ENCODE data around the gene LEFTY2.
"Not testable (repeated sequence)": the region's sequence is repeated elsewhere in the genome, so short reads cannot be mapped to it uniquely, and the experiment has no call there.

Gene LEFTY2

GRCh38 chr1:225941187-225941941 is at the start of gene LEFTY2:
Gene LEFTY2, minus strand, starts transcription at chr1:225941220. Its CDS starts 80 bp downstream, at chr1:225941140.
- DNase-seq (ENCODE audit: low read depth): no peak

DNA sequence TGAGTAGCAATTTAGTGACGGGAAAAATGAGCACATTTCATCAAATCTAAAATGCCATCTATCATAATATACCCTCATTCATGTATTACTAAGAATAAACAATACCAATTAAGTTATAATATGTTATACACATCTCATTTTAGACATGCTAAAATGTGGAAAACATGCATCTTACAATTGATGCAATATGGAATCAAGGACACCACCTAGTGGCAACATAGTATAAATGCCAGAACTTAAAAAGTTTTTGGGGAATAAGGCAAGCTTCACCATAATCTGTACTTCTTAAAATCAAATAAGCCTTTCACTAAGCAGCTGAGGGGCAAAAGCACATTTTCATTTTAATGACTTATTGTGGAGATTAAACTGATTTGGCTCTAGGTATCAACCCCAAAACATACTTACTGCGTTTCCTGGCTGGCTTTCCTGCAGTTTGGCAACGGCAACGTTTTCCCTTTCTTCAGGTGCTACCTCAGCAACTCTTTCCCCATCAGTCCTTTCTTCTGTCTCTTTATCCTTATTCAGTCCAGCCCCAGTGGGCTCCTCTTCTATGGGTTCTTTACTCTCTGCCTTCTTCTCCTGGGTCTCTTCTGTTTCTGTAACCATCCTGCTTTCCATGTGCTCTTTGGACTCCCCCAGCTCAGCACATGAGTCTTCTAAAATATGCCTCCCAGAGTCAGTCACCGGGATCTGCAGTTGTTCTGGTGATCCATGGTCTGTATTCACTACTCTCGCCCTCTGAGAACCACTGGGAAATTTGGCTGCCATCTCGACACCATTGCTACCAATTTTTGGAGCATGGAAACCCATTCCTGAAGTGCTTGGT is 46.7 kb upstream of the LEFTY2 start:
- peak; percentile 41 for DNase-seq (ENCODE audit: low read depth)

DNA sequence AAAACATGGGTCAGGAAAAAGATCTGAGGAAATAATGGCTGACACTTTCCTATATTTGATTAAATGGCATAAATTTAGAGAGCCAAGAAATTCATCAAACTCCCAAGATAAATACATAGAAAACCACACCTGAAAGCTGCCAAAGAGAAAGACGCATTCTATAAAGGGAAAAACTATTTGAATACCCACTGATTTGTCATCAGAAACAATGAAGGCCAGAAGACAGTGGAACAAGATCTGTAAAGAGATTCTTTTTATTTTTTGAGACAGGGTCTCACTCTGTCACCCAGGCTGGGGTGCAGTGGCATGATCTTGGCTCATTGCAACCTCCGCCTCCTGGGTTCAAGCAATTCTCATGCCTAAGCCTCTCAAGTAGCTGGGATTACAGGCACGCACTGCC is 40.7 kb upstream of the LEFTY2 start:
- DNase-seq (ENCODE audit: low read depth): no peak

DNA sequence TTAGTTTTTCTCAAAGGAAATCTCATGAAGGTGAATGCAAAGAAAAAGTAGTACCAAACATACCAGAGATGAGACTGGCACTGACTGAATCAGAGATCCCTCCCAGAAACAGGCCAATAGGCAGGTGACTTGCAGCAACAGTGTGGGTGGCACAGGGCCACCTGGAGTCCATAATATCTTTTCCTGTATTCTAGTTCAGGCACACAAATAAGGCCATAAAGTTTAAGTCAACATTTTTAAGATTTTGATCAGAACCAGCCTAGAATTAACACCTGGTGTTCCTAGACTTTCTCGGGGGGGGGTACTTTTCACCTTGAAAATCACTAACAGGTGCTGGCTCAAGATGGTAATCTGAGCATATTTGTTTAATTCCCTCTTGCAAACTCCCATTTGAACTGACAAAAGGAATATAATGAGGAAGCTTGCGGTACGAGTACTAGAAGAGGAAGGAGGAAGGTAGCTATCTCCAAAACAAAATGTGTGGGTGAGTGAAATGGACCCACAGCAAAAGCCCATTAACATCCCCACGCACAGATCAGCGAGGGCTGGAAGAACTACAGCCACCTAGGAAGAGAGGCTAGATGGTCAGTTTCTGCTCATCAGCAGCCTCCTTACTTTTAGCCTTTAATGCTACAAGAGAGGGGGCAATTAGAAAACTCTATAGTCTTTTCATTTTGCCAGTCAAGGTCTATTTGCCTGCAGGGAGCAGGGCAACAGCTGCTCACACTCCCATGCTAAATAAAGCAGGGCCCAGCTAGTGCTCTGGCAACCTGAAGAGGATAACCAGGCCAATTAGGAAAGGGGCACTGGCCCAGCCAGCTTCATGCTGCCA is 39.2 kb upstream of the LEFTY2 start:
- DNase-seq (ENCODE audit: low read depth): no peak

DNA sequence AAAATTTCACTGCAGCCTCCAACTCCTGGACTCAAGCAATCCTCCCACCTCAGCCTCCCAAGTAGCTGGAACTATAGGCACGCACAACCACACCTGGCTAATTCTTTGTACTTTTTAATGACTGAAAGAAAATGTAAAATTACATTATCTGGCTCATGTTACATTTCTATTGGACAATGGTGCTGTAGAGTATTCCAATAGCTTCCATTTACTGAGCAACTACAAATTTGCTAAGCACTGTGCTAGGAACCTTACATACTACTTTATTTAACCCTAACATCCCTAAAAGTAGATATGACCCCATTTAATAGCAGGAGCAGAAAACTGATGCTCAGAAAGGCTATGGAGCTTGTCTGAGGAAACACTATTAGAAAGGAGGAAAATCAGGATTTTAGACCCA is 38.4 kb upstream of the LEFTY2 start:
- DNase-seq (ENCODE audit: low read depth): no peak

GRCh38 chr1:225977937-225978748 is 37.1 kb upstream of the LEFTY2 start:
- DNase-seq (ENCODE audit: low read depth): no peak

DNA sequence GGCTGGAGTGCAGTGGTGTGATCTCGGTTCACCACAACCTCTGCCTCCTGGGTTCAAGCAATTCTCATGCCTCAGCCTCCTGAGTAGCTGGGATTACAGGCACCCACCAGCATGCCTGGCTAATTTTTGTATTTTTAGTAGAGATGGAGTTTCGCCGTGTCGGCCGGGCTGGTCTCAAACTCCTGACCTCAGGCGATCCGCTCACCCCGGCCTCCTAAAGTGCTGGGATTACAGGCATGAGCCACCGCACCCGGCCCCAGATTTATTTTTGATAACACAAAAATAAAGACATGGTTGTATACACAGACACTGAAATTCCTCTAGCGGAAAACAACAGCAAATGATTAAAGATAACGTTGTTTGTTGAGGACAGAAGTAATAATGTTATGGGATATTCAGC is 34.1 kb upstream of the LEFTY2 start:
- not testable (repeated sequence) for DNase-seq (ENCODE audit: low read depth)

DNA sequence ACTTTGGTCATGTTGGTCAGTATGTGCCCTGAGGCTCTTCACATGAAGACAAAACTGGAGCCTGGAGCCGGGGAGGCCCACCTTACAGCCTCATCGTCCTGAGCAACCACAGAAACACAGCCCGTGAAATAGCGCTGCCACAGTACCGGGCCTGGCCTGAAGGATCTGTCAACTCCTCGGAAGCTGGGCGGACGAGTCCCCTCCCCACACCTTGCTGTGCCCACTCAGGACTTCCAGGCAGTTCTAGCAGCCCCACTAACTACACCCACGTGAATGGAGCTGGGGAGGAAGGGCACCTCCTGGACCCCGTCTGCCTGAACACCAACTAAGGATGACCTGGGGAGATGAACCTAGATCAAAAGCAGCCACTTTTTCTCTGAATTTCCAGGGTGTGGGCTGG is 33.4 kb upstream of the LEFTY2 start:
- no peak for DNase-seq (ENCODE audit: low read depth)

DNA sequence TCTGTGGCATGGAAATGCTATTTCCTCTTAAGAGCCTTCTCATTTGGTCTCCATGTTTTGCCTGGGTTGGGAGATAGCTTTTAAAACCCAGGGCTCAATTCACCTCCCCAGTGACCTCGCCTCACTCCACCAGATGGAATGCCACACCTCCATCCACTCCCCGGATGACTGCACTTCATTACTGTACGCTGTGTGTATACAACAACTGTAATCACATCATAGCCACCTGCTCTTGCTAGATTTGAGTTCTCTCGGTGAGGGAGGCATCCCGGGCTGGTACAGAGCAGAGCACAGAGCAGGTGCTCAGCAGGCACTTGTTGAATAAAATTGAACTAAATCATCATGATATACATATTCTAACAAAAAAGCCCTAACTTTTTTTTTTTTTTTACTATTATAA is 32.1 kb upstream of the LEFTY2 start:
- DNase-seq (ENCODE audit: low read depth): no peak

GRCh38 chr1:225972344-225973152 is 31.5 kb upstream of the LEFTY2 start:
- DNase-seq (ENCODE audit: low read depth): no peak

DNA sequence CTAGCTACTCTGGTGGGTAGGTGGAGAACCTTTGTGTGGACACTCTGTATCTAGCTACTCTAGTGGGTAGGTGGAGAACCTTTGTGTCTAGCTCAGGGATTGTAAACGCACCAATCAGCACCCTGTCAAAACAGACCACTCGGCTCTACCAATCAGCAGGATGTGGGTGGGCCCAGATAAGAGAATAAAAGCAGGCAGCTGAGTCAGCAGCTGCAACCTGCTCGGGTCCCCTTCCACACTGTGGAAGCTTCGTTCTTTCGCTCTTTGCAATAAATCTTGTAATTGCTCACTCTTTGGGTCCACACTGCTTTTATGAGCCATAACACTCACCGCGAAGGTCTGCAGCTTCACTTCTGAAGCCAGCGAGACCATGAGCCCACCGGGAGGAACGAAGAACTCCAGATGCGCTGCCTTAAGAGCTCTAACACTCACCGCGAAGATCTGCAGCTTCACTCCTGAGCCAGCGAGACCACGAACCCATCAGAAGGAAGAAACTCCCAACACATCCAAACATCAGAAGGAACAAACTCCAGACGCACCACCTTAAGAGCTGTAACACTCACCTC is 29.7 kb upstream of the LEFTY2 start:
- not testable (repeated sequence) for DNase-seq (ENCODE audit: low read depth)

- not testable (repeated sequence) for DNase-seq (ENCODE audit: low read depth)
Measured at GRCh38 chr1:225969751-225970150, 28.7 kb upstream of the LEFTY2 start.

- DNase-seq (ENCODE audit: low read depth): no peak
Measured at GRCh38 chr1:225965231-225965630, 24.2 kb upstream of the LEFTY2 start.

- DNase-seq (ENCODE audit: low read depth): no peak
Measured at GRCh38 chr1:225963735-225964530, 22.9 kb upstream of the LEFTY2 start.

GRCh38 chr1:225962440-225962975 is 21.5 kb upstream of the LEFTY2 start:
- no peak for DNase-seq (ENCODE audit: low read depth)

- no peak for DNase-seq (ENCODE audit: low read depth)
Measured at GRCh38 chr1:225961659-225962439, 20.8 kb upstream of the LEFTY2 start.

- no peak for DNase-seq (ENCODE audit: low read depth)
Measured at GRCh38 chr1:225958041-225958440, 17.0 kb upstream of the LEFTY2 start.

- DNase-seq (ENCODE audit: low read depth): no peak
Measured at GRCh38 chr1:225954753-225955152, 13.7 kb upstream of the LEFTY2 start.
